ENCODE data around the gene DLG1.

GRCh38 chr3:197329382-197329781 is 31.0 kb upstream of the DLG1 start:
- TF ChIP-seq CTCF (conservative IDR thresholded peaks at IDR 0.05; ENCODE audit: low read length) = no peak
- no peak for TF ChIP-seq EZH2phosphoT487 (IDR thresholded peaks at IDR 0.05; ENCODE audit: borderline replicate concordance, low read depth, low read length)
